HCT116 (cell line): ENCODE data around the gene CECR2. TPM values are rescaled to one million over a fixed set of nuclear protein-coding genes. Genes with fewer than 3 reads are reported as not detected.

Source experiments
- ATAC-seq: fragments of 200-7000 bp; cut with Tn5 transposase; 2 replicates; pipeline ENCODE4 v1.9.1; 2020; ENCODE audit warnings: mild to moderate bottlenecking, moderate library complexity
- BruUV-seq: library from RNA; stranded (reverse); fragments of 400-500 nt; replicated peaks from 2 replicates; lab custom pipeline; 2021; lab: Mats Ljungman, UMichigan
- CTCF ChIA-PET: fragments of 300-600 bp; sonication (Branson Sonifier 250); formaldehyde crosslinking; loops from one replicate; lab custom pipeline; 2021; ENCODE audit warnings: antibody characterized with exemption; lab: Charles Lee
- POLR2A ChIA-PET: fragments of 300-600, 350-600 bp; sonication (Branson Sonifier 250); formaldehyde crosslinking; loops from one replicate; lab custom pipeline; 2021; ENCODE audit warnings: antibody characterized with exemption; lab: Charles Lee
- RAD21 ChIA-PET, 2 experiments: fragments of 300-600 bp; sonication (Branson Sonifier 250); formaldehyde crosslinking; loops; one replicate each; lab custom pipeline; 2023; ENCODE audit warnings: low total read pairs in 2 of 2; ENCODE audit not compliant: uncharacterized antibody in 2 of 2, unreplicated experiment in 2 of 2, low non-redundant PET in 1 of 2; lab: Charles Lee
- DNase-seq: peaks from one replicate; pipeline ENCODE4 v3.0.0-alpha.2; 2010; ENCODE audit warnings: low read depth, low spot score
- H2AFZ ChIP-seq: fragments of 200-600 bp; shearing (Covaris generic), sonication (generic); 2 replicates; pipeline ENCODE4 v1.6.1; 2017; ENCODE audit warnings: low read depth, mixed run types, mixed read lengths, antibody characterized with exemption, low read length; ENCODE audit not compliant: poor library complexity, severe bottlenecking
- H3K27ac ChIP-seq: 2 replicates; pipeline ENCODE4 v1.5.1; 2012; ENCODE audit warnings: low read depth, low read length
- H3K27me3 ChIP-seq: fragments of 200-600 bp; sonication (generic); 2 replicates; pipeline ENCODE4 v1.6.1; 2016; ENCODE audit warnings: mixed run types, low read length, mixed read lengths; ENCODE audit not compliant: insufficient read depth
- H3K36me3 ChIP-seq, 2 experiments: fragments of 200-500 bp in 1 of 2; fragments of 200-600 bp in 1 of 2; sonication (Bioruptor generic) in 1 of 2; sonication (generic) in 1 of 2; 2 replicates each; pipeline versions ENCODE4 v1.5.1 to v1.6.1; 2014 to 2016; ENCODE audit warnings: low read length in 2 of 2, inconsistent platforms in 1 of 2, mixed read lengths in 1 of 2, mixed run types in 1 of 2; ENCODE audit not compliant: insufficient read depth in 2 of 2, control insufficient read depth in 1 of 2
- H3K4me1 ChIP-seq, 2 experiments: fragments of 200-600 bp in 1 of 2; sonication (generic) in 1 of 2; 2 replicates each; pipeline versions ENCODE4 v1.5.1 to v1.6.1; 2012 to 2017; ENCODE audit warnings: low read length in 2 of 2, inconsistent platforms in 1 of 2, mild to moderate bottlenecking in 1 of 2, mixed read lengths in 1 of 2, mixed run types in 1 of 2, moderate library complexity in 1 of 2; ENCODE audit not compliant: insufficient read depth in 2 of 2, control insufficient read depth in 1 of 2
- H3K4me2 ChIP-seq: fragments of 200-600 bp; sonication (generic); 2 replicates; pipeline ENCODE4 v1.6.1; 2017; ENCODE audit warnings: mixed run types, low read length, mixed read lengths
- H3K4me3 ChIP-seq, 2 experiments: fragments of 200-600 bp in 1 of 2; sonication (generic) in 1 of 2; replicated peaks in 1 of 2; 2 replicates each; pipeline ENCODE4 v1.5.1; 2011 to 2016; ENCODE audit warnings: low read length in 2 of 2, control low read depth in 1 of 2, low read depth in 1 of 2, mild to moderate bottlenecking in 1 of 2, mixed read lengths in 1 of 2, mixed run types in 1 of 2
- H3K79me2 ChIP-seq: fragments of 200-600 bp; sonication (generic); 2 replicates; pipeline ENCODE4 v1.6.1; 2017; ENCODE audit warnings: mild to moderate bottlenecking, mixed run types, low read length, moderate library complexity, mixed read lengths; ENCODE audit not compliant: insufficient read depth
- H3K9ac ChIP-seq: fragments of 200-600 bp; sonication (generic); 2 replicates; pipeline ENCODE4 v1.6.1; 2016; ENCODE audit warnings: low read length, mixed read lengths
- H3K9me2 ChIP-seq: fragments of 200-600 bp; sonication (generic), shearing (Covaris generic); 2 replicates; pipeline ENCODE4 v1.6.1; 2017; ENCODE audit warnings: mixed run types, mild to moderate bottlenecking, moderate library complexity; ENCODE audit not compliant: insufficient read depth
- H3K9me3 ChIP-seq, 2 experiments: fragments of 200-500 bp in 1 of 2; fragments of 200-600 bp in 1 of 2; sonication (Bioruptor generic) in 1 of 2; sonication (generic) in 1 of 2; 2 replicates each; pipeline ENCODE4 v1.6.1; 2014 to 2017; ENCODE audit warnings: low read length in 2 of 2, mixed read lengths in 2 of 2, inconsistent platforms in 1 of 2, low read depth in 1 of 2, mild to moderate bottlenecking in 1 of 2, mixed run types in 1 of 2, moderate library complexity in 1 of 2; ENCODE audit not compliant: control insufficient read depth in 1 of 2, insufficient read depth in 1 of 2
- H4K20me1 ChIP-seq: fragments of 200-600 bp; sonication (generic), shearing (Covaris generic); 2 replicates; pipeline ENCODE4 v1.6.1; 2017; ENCODE audit warnings: mixed run types, mild to moderate bottlenecking, moderate library complexity; ENCODE audit not compliant: insufficient read depth
- ATF3 ChIP-seq: IDR thresholded peaks from 2 replicates; pipeline ENCODE4 v1.6.1; 2012
- CBX3 ChIP-seq: IDR thresholded peaks from 2 replicates; pipeline ENCODE4 v1.6.1; 2012; ENCODE audit warnings: low read depth
- CTCF ChIP-seq, 3 experiments: fragments of 200-600 bp in 1 of 3; sonication (generic) in 1 of 3; IDR thresholded peaks in 2 of 3; conservative IDR thresholded peaks in 1 of 3; 2 replicates each; pipeline ENCODE4 v1.5.1; 2012 to 2017; ENCODE audit warnings: low read depth in 2 of 3, low read length in 2 of 3, antibody characterized with exemption in 1 of 3, borderline replicate concordance in 1 of 3, control low read depth in 1 of 3, mild to moderate bottlenecking in 1 of 3, mixed read lengths in 1 of 3, mixed run types in 1 of 3, moderate library complexity in 1 of 3; ENCODE audit not compliant: insufficient read depth in 1 of 3
- EGR1 ChIP-seq: IDR thresholded peaks from 2 replicates; pipeline ENCODE4 v1.6.1; 2012; ENCODE audit warnings: low read depth
- EZH2 ChIP-seq: fragments of 200-600 bp; sonication (generic); IDR thresholded peaks from 2 replicates; pipeline ENCODE4 v1.6.1; 2017; ENCODE audit warnings: antibody characterized with exemption, mixed run types
- EZH2phosphoT487 ChIP-seq: fragments of 200-600 bp; IDR thresholded peaks from 2 replicates; pipeline ENCODE4 v1.6.1; 2018; ENCODE audit warnings: antibody characterized with exemption, borderline replicate concordance
- FOSL1 ChIP-seq: IDR thresholded peaks from 2 replicates; pipeline ENCODE4 v1.6.1; 2012; ENCODE audit warnings: low read depth
- JUND ChIP-seq: IDR thresholded peaks from 2 replicates; pipeline ENCODE4 v1.6.1; 2012
- POLR2A ChIP-seq: IDR thresholded peaks from 2 replicates; pipeline ENCODE4 v1.7.0; 2011; ENCODE audit warnings: borderline replicate concordance; ENCODE audit not compliant: insufficient read depth, insufficient read length; ENCODE audit errors: extremely low read depth
- RAD21 ChIP-seq: IDR thresholded peaks from 2 replicates; pipeline ENCODE4 v1.6.1; 2012; ENCODE audit warnings: low read depth, mild to moderate bottlenecking
- SIN3A ChIP-seq: IDR thresholded peaks from 2 replicates; pipeline ENCODE4 v1.6.1; 2012; ENCODE audit warnings: low read depth
- SP1 ChIP-seq: IDR thresholded peaks from 2 replicates; pipeline ENCODE4 v1.6.1; 2012; ENCODE audit warnings: low read depth
- SRF ChIP-seq: IDR thresholded peaks from 2 replicates; pipeline ENCODE4 v1.6.1; 2012; ENCODE audit warnings: low read depth
- TCF7L2 ChIP-seq: IDR thresholded peaks from 2 replicates; pipeline ENCODE4 v1.7.0; 2011; ENCODE audit warnings: borderline replicate concordance, inconsistent platforms; ENCODE audit not compliant: insufficient read depth, insufficient read length; ENCODE audit errors: extremely low read depth
- YY1 ChIP-seq: IDR thresholded peaks from 2 replicates; pipeline ENCODE4 v1.6.1; 2011; ENCODE audit warnings: low read length, low read depth, moderate library complexity, mild to moderate bottlenecking; ENCODE audit not compliant: insufficient replicate concordance; ENCODE audit errors: extremely low read depth
- ZFX ChIP-seq: fragments of 450-650 bp; IDR thresholded peaks from 2 replicates; pipeline ENCODE4 v1.6.1; 2017
- ZNF274 ChIP-seq: fragments of 200-500 bp; sonication (Bioruptor generic); IDR thresholded peaks from 2 replicates; pipeline ENCODE4 v1.6.1; 2014; ENCODE audit warnings: mild to moderate bottlenecking, low read depth, low read length, inconsistent platforms
- intact Hi-C: fragments of 100-400 bp; cut with micrococcal nuclease; formaldehyde crosslinking; loops from 2 replicates; pipeline ENCODE4 v1.10.0; 2022
- total RNA-seq: library from RNA; stranded (reverse); gene quantifications from one replicate; pipeline ENCODE4 v1.2.1, GENCODE V29; 2021; ENCODE audit not compliant: unreplicated experiment
- TF ChIP-seq, protein P1 (sequence below): IDR thresholded peaks from 2 replicates; pipeline ENCODE4 v1.6.1; 2012; ENCODE audit warnings: low read depth

The CECR2 gene
- total RNA-seq, 1 experiment from 2014 or later: 6.0 TPM

DNA sequence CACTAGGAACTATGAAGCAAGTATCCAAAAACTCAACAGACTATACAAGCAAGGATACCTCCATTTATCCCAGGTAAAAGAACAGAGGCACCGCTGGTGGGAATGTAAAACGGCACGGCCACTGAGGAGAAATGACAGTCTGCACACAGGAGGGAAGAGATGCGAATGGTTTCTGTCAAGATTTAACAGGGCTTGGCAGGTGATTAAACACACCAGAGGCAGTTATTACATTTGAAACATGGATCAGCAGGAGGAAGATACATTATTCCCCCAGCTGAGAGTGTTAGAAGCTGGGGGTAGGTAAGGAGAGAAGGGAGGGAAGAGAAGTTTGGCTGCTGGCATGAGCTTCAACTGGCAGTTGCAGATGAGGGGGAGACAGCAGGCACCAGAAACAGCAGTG is 229.1 kb downstream of the CECR2 start:
- Histone ChIP-seq H3K27ac (no peak overlapping the region), H3K36me3 (peaks cover 40 to 41% of the 10 kb centered on the region in 2 experiments; a peak in 3 of 4 replicates), H2AFZ (no peak overlapping the region), H3K4me3 (no peak overlapping the region), H3K9me3 (no peaks in the 10 kb centered on the region), H4K20me1 (no peaks in the 10 kb centered on the region), H3K4me1 (peaks cover 0 to 5% of the 10 kb centered on the region in 2 experiments; a peak in 2 of 4 replicates), H3K79me2 (peaks cover 3% of the 10 kb centered on the region), H3K4me2 (no peak overlapping the region), H3K9me2 (no peaks in the 10 kb centered on the region), H3K9ac (no peak overlapping the region), H3K27me3 (no peaks in the 10 kb centered on the region)
- TF ChIP-seq SRF (no peak), EZH2phosphoT487 (no peak), ZFX (no peak), SIN3A (no peak), ZNF274 (no peak), EZH2 (no peak), POLR2A (no peak), CTCF (IDR thresholded peaks at IDR 0.05 in 2 of 3, conservative IDR thresholded peaks at IDR 0.05 in 1 of 3; ENCODE audit: borderline replicate concordance in 1 of 3, insufficient read depth in 1 of 3, low read depth in 2 of 3, low read length in 2 of 3) (no peak), TCF7L2 (no peak), SP1 (no peak), YY1 (no peak), ATF3 (no peak), JUND (no peak), CBX3 (no peak), RAD21 (no peak), FOSL1 (no peak), EGR1 (no peak)
- TF ChIP-seq, protein P1, sequence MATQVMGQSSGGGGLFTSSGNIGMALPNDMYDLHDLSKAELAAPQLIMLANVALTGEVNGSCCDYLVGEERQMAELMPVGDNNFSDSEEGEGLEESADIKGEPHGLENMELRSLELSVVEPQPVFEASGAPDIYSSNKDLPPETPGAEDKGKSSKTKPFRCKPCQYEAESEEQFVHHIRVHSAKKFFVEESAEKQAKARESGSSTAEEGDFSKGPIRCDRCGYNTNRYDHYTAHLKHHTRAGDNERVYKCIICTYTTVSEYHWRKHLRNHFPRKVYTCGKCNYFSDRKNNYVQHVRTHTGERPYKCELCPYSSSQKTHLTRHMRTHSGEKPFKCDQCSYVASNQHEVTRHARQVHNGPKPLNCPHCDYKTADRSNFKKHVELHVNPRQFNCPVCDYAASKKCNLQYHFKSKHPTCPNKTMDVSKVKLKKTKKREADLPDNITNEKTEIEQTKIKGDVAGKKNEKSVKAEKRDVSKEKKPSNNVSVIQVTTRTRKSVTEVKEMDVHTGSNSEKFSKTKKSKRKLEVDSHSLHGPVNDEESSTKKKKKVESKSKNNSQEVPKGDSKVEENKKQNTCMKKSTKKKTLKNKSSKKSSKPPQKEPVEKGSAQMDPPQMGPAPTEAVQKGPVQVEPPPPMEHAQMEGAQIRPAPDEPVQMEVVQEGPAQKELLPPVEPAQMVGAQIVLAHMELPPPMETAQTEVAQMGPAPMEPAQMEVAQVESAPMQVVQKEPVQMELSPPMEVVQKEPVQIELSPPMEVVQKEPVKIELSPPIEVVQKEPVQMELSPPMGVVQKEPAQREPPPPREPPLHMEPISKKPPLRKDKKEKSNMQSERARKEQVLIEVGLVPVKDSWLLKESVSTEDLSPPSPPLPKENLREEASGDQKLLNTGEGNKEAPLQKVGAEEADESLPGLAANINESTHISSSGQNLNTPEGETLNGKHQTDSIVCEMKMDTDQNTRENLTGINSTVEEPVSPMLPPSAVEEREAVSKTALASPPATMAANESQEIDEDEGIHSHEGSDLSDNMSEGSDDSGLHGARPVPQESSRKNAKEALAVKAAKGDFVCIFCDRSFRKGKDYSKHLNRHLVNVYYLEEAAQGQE: no peak
- CTCF ChIA-PET: no interaction called here
- POLR2A ChIA-PET: no interaction called here
- DNase-seq: no peak
- ATAC-seq: no peak
- RAD21 ChIA-PET: no interaction called here
- intact Hi-C loops: no loop called here
- no TSS peak for BruUV-seq
